ENCODE results near the gene FUT8.

GRCh38 chr14:65502676-65503124 is 90.2 kb downstream of the FUT8 start:
- TF ChIP-seq, protein P1, sequence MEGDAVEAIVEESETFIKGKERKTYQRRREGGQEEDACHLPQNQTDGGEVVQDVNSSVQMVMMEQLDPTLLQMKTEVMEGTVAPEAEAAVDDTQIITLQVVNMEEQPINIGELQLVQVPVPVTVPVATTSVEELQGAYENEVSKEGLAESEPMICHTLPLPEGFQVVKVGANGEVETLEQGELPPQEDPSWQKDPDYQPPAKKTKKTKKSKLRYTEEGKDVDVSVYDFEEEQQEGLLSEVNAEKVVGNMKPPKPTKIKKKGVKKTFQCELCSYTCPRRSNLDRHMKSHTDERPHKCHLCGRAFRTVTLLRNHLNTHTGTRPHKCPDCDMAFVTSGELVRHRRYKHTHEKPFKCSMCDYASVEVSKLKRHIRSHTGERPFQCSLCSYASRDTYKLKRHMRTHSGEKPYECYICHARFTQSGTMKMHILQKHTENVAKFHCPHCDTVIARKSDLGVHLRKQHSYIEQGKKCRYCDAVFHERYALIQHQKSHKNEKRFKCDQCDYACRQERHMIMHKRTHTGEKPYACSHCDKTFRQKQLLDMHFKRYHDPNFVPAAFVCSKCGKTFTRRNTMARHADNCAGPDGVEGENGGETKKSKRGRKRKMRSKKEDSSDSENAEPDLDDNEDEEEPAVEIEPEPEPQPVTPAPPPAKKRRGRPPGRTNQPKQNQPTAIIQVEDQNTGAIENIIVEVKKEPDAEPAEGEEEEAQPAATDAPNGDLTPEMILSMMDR (IDR thresholded peaks at IDR 0.05): no peak
- no peak for TF ChIP-seq POLR2A (IDR thresholded peaks at IDR 0.05)
